HG02642 (cell line): ENCODE data around the gene SLC39A11.
"Not testable (repeated sequence)": the region's sequence is repeated elsewhere in the genome, so short reads cannot be mapped to it uniquely, and the experiment has no call there.

ENCODE experiments used
- ATAC-seq: cut with Tn5 transposase; IDR thresholded peaks from one replicate; pipeline ENCODE4 v1.9.1; 2021; ENCODE audit warnings: mild to moderate bottlenecking; ENCODE audit not compliant: unreplicated experiment, poor library complexity

Gene SLC39A11

GRCh38 chr17:72651988-72652387 lies 440.5 kb downstream of the SLC39A11 start:
- no peak for ATAC-seq

- no peak for ATAC-seq
Observed at GRCh38 chr17:72648702-72649101, 443.8 kb downstream of the SLC39A11 start.

- ATAC-seq: no peak
Observed at GRCh38 chr17:72646176-72646575, 446.3 kb downstream of the SLC39A11 start.

- ATAC-seq: no peak
Observed at GRCh38 chr17:72644492-72644891, 448.0 kb downstream of the SLC39A11 start.

GRCh38 chr17:72643575-72644216 lies 448.8 kb downstream of the SLC39A11 start:
- ATAC-seq: no peak

- no peak for ATAC-seq
Observed at GRCh38 chr17:72642720-72643119, 449.8 kb downstream of the SLC39A11 start.

GRCh38 chr17:72640415-72641165 lies 451.9 kb downstream of the SLC39A11 start:
- ATAC-seq: no peak

- no peak for ATAC-seq
Observed at GRCh38 chr17:72639711-72640110, 452.8 kb downstream of the SLC39A11 start.

- not testable (repeated sequence) for ATAC-seq
Observed at GRCh38 chr17:72638932-72639331, 453.6 kb downstream of the SLC39A11 start.

GRCh38 chr17:72635034-72635635 lies 457.4 kb downstream of the SLC39A11 start:
- ATAC-seq: no peak

GRCh38 chr17:72634621-72635020 lies 457.9 kb downstream of the SLC39A11 start:
- no peak for ATAC-seq

- no peak for ATAC-seq
Observed at GRCh38 chr17:72631949-72632684, 460.4 kb downstream of the SLC39A11 start.

- ATAC-seq: no peak
Observed at GRCh38 chr17:72631568-72631948, 460.9 kb downstream of the SLC39A11 start.

GRCh38 chr17:72624652-72625051 lies 467.8 kb downstream of the SLC39A11 start:
- ATAC-seq: no peak

GRCh38 chr17:72624226-72624625 lies 468.3 kb downstream of the SLC39A11 start:
- no peak for ATAC-seq

- ATAC-seq: no peak
Observed at GRCh38 chr17:72622661-72623433, 469.6 kb downstream of the SLC39A11 start.

GRCh38 chr17:72619976-72620650 lies 472.4 kb downstream of the SLC39A11 start:
- ATAC-seq: no peak

GRCh38 chr17:72618001-72618509 lies 474.4 kb downstream of the SLC39A11 start:
- ATAC-seq: peak; percentile 45

- peak; percentile 3 for ATAC-seq
Observed at GRCh38 chr17:72617557-72617956, 474.9 kb downstream of the SLC39A11 start.
